IPS-NIHi7 (cell line): ENCODE data around the gene ARID1B.
A peak's percentile ranks its signal among the peaks of the same experiment; 100 is the strongest.

Source experiments
- DNase-seq: peaks from one replicate; pipeline ENCODE4 v3.0.0; 2012; ENCODE audit warnings: mixed read lengths; ENCODE audit errors: extremely low spot score

The ARID1B gene

DNA sequence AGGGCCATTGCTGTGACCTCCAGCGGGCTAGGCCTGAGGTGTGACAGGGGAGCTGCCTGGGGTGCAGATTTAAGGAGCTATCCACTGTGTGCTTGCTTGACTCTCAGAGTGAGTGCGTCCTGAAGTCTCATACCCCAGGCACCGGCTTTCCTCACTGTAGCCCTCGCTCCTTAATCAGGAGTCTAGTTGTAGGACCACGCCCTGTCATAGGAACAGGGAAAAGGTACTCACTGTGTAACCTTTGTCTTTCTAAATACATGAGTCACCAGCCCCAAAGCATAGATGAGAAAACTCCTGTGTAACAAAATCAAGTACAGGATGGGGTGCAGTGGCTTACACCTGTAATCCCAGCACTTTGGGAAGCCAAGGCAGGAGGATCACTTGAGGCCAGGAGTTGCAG is 404.5 kb downstream of the ARID1B start:
- DNase-seq: no peak

DNA sequence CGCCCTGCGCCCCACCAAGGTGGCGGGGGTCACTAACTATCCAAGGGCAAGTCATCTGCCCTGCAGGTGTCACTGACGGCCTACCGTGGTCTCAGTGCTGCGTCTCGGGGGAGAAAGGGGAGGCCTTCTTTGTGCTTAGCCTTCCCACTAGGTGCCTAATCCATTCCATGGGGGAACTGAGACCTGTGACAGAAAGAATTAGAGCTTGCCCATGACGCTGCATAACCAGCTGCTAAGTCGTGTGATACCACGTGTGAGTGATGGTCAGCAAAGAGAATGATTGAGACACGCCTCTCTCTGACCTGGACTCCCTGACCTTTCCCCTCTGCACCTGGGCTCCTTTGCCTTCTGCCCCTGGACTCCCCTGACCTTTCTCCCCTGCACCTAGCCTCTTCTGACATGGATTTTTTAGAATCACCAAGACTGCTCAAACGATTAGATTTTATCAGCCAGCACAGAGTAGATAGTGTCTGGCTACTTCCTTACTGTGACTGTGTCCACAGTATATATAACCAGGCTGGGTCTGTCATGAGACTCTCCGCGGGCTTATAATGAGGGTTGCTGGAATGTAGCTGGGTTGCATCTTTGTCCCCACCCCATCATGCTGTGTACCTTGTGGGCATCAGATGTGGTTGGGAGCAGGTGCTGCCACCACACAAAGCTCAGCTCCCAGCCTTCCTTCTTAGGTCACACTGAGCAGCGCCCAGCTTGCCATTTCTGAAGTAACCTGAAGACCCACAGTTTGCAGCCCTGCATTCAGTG is 405.5 kb downstream of the ARID1B start:
- no peak for DNase-seq

DNA sequence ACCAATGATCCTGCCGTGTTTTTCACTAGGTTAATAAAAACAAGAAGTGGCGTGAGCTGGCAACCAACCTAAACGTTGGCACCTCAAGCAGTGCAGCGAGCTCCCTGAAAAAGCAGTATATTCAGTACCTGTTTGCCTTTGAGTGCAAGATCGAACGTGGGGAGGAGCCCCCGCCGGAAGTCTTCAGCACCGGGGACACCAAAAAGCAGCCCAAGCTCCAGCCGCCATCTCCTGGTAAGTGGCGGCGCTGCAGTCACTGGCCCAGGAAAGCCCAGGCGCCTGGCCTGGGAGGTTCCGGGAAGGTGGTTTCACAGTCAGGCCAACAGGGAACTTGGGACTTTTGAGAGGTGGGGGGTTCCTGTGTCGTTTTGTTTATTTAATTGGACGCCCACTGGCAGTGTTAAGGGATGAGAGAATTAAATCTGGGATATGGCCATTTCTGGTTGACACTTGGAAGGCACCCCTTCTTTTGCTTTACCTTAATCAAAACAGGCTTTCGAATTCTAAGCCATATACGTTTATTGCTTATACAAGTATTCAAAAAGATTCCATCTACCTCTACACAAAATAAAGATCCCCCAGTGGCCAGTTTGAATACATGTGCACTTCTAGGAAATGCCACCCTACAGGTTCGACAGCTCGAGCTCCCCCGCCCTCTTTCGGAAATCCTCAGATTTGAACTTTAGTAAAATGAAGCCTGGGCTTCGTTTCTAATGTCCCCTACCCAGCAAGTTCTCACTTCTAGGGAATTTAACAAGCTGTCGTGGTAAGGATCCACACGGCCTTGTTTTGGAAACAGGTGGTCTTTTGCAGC is 407.2 kb downstream of the ARID1B start:
- DNase-seq: peak; percentile 92

DNA sequence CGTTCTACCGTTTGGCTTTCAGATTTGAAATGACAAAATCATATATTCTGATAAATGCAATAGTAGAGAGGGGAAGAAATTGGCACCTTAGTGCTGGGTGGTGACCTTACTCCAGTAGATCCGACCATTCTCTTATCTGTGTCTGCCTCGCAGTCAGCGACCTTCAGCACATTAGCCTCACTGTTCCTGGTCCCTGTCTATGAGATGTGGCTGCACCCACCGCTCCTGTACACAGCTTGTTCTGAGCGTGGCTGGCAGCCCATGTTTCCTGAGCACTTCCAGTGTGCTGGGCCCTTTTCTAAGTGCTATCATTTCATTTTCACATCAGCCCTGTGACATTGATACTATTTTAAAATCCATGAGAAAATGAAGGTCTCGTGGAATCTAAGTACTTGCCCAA is 408.0 kb downstream of the ARID1B start:
- DNase-seq: no peak

DNA sequence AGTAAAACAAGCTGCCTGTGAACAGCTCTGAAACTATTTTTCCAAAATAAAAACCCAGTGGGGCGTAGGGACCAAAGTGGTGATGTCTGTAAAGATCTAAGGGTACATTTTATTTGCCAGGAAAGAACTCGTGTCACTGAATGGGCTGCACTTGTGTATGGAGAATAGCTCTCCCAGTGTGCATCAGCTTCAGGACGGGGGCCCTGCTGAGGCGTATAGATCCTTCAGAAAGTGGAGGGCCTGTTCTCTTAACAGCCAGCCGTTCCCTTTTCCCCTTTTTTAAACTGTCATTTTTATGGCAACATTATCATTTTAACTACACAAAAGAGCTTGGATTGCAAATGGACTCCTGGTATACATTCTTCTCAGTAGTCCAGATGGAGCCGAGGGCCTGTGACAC is 408.8 kb downstream of the ARID1B start:
- no peak for DNase-seq

DNA sequence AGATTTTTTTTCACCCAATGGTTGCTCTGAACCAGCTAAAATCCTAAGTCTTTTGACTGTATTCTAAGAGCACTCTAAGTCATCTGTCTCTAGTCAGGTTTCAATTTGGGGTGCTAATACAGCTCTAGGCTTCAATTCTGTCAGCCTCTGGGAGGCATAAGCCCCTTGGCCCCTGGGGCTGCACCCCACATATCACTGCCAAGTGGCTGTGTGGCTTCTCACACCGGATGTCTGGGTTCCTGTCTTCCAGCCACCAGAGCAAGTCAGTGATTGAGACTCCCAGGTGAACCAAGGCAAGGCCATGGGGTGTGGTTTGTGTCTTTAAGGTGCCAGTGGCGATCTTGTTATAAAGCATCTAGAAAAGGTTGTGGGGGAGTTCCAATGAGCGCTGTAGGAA is 409.6 kb downstream of the ARID1B start:
- no peak for DNase-seq

DNA sequence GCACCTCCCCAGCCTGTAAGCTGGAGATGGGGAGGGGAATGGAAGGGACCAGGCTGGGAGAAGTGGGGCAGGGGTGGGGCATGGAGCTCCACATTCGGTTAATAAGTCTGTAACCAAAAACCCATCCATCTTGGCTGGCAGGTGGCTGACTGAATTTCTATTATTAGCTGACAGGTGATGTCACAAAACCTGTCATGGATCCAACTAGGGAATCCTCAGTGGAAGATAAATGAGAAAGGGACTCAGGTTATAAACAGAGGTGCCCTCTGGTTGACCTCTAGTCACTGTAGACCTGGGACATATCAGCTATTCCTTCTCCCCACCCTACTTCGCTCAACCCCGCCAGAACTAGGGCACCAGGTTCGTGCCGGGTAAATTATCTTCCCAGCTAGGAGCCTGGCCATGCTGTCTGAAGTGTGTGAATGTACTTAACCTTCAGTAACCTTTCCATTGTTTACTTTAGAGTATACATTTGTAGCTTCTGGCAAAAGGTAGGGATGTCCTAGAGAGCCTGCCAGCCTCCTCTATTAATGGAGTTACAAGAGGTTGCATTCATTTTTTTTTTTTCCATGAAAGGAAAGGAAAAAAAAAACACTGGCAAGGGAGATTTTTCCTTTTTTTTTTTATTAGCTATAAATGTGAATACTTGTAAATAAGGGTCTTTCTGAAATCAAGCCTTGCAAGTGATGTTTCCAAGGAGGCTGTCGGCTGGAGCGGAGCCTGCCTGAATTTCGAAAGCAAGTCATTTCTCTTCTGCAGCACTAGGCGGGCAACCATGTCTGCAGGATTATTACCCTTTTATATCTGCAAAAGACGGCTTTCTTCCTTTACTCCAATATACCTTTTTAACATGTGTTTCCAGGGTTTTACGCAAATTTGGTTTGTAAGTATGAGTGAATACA is 410.3 kb downstream of the ARID1B start:
- DNase-seq: no peak

DNA sequence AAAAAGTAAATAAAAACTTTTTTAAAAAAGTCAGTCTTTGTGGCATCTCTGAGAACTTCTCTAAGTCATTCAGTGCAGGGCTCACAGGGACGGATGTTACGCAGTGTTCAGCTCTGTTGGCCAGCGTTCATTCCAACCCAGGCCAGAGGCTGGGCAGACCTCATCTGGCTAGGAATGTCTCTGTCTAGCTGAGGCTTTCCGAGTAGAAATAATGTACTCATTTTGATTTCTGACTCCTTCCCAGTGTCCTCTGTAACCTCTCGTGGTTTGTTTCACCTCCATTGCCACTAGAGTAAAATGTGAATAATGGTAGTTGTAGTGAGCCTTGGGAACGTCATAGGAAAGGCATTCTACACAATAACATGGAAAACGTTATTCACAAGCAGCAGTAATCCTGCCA is 411.0 kb downstream of the ARID1B start:
- DNase-seq: no peak

DNA sequence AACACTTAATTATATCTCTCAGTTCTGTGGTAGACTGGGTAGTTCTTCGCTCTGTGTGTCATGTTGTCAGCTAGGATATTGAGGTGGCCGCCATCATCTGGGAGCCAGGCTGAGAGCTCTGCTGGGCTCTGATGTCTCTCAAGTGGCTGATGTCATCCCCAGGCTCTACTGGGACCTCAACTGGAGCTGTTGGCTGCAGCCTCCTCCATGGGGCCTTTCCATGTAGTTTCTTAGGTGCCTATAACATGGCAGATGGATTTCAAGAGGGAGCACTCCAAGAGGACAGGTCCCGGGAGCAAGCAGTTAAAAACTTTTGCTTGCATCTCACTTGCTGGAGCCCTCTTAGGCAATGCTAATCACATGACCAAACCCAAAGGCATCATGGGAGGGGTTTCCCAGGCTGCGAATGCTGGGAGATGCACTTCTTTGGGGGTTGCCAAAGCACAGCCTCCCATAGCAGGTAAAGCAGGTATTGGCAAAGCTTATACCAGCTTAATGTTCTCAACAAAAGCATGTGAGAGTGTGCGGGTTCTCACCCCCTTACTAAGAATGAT is 416.3 kb downstream of the ARID1B start:
- no peak for DNase-seq

DNA sequence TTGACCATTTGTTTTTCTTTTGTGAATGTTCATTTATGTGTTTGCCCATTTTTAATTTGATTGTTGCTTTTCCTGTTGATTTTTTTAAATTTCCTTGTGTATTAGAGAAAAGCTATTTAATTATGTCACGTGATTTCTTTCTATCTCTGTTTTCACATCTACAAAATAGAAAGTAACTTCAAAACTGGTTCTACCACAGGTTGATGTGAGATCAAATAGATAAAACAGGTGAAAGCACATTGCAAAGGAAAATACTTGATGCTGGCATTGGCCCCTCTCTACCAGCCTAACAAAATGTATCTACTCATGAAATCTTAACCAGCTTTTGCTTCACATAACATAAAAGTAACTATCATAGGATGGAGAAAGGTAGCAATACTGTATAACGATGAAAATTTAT is 416.9 kb downstream of the ARID1B start:
- no peak for DNase-seq

DNA sequence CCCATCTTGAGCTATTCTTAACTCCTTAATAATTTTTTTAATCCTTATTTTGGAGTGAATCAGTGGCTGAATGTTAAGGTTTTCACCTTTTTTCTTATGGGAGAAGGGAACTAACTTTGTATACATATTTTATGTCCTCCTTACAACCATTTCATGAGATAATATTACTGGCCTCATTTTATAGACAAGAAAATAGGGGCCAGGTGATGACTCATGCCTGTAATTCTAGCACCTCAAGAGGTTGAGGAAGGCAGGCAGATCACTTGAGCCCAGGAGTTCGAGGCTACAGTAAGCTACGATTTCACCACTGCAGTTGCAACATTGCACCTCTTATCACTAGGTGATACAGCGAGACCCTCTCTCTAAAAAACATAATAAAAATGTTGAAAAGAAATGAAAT is 417.5 kb downstream of the ARID1B start:
- no peak for DNase-seq

DNA sequence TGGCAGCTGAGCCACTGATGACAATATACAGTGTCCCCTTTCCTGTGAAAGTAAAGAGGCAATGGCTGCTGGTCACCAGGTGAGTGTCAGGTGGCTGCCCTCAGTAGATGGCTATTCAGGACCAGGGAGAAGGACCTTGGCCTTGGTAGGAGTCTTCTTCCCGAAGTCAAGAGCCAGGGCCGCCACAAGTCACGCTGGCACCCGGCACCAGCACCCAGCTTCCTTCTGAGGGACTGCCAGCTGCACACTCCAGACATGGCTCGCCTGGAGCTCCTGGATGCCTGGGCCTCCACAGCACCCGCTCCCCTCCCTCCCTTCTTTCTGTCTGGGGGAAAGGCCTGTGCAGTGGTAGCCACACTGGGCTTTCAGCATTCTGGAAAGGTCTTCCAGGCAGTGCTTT is 419.2 kb downstream of the ARID1B start:
- DNase-seq: no peak

DNA sequence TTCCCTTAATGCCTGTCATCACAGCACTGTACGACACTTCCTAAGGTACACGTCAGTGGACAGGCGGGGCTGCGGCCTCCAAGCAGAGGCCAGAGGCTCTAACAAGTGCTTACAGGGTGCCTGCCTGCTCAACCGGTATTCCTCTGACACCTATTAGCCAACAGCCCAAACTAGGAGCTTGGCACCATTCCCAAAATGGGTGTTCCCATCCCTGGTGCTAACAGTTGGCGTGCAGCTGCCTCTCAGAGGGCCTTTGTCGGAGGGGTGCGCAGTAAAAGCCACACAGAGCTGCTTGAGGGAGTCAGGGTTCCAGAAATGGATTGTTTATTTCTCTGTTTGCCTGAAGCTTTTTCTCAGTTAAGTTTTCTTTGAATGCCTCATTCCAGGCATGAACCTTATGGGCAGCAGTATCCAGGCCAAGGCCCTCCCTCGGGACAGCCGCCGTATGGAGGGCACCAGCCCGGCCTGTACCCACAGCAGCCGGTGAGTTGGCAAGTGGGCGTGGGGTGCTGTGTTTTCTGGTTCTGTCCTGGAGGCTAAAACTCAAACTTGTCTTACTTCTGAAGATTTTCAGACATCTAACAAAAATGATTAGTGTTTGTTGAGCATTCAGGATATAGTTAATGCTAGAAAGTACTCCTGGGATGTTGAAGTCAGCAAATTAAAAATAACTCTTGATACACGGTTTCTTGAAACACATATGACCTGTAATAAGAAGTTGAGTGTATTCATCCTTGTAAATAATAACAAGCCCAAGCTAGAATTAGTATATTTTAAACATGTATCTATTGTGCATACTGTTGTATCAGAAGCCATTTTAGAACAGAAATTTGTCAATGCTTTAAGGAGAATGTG is 421.5 kb downstream of the ARID1B start:
- DNase-seq: no peak

DNA sequence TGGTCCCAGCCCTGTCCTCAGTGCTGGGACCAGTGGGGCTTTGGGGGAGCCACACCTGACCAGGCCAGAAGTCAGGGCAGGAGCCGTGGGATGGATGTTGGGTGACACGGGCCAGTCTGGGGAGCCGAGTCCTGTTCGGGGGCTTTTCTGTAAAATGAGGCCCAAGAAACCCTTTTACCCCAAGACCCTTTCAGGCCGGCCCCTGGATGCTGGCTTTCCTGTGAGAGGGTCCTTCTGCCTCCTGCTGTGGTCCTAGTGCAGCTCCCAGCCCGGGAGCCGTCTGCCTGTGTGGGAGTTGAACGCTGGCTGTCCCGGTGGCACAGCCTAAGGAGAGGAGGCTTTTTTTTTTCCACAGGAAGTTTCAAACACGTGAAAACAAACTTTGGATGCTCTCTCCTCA is 422.9 kb downstream of the ARID1B start:
- no peak for DNase-seq

DNA sequence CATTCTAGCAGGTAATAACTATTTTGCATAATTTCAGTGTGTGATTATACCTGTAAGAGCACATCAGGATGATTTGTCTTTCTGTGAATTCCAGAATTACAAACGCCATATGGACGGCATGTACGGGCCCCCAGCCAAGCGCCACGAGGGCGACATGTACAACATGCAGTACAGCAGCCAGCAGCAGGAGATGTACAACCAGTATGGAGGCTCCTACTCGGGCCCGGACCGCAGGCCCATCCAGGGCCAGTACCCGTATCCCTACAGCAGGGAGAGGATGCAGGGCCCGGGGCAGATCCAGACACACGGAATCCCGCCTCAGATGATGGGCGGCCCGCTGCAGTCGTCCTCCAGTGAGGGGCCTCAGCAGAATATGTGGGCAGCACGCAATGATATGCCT is 423.4 kb downstream of the ARID1B start:
- no peak for DNase-seq

DNA sequence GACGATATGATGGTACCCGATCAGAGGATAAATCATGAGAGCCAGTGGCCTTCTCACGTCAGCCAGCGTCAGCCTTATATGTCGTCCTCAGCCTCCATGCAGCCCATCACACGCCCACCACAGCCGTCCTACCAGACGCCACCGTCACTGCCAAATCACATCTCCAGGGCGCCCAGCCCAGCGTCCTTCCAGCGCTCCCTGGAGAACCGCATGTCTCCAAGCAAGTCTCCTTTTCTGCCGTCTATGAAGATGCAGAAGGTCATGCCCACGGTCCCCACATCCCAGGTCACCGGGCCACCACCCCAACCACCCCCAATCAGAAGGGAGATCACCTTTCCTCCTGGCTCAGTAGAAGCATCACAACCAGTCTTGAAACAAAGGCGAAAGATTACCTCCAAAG is 423.9 kb downstream of the ARID1B start:
- no peak for DNase-seq

DNA sequence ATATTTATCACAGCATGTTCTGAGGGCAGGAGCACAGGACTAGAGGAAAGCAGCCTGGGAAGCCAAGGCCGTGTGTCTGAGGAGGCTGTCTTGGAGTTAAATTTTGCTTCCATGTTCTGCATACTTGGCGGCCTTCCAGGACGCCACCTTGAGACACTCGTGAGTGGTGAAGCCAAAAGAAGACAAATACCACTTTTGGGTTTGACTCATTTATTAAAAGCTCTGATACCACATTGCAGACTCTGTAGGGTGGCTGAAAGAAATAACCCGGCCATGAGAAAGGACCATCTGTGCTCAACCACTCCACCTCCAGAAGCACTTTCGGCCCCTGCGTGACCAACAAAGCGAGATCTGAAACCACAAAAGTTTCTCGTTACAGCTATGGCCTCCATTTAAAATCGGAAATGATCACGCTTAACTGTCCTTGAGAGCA is 426.1 kb downstream of the ARID1B start:
- DNase-seq: no peak

DNA sequence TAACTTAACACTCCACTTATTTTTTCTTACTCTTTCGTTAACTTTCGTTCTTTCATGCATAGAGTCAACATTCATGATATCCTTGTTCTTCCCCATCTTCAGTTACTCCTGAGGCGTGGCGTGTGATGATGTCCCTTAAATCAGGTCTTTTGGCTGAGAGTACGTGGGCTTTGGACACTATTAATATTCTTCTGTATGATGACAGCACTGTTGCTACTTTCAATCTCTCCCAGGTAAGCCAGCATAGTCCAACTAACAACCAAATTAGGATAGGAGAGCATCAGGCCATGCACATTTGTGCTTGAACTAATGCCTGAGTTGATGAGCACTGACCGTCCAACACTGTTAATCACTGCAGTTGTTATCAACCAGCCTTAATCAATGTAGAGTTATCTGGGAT is 426.6 kb downstream of the ARID1B start:
- no peak for DNase-seq

DNA sequence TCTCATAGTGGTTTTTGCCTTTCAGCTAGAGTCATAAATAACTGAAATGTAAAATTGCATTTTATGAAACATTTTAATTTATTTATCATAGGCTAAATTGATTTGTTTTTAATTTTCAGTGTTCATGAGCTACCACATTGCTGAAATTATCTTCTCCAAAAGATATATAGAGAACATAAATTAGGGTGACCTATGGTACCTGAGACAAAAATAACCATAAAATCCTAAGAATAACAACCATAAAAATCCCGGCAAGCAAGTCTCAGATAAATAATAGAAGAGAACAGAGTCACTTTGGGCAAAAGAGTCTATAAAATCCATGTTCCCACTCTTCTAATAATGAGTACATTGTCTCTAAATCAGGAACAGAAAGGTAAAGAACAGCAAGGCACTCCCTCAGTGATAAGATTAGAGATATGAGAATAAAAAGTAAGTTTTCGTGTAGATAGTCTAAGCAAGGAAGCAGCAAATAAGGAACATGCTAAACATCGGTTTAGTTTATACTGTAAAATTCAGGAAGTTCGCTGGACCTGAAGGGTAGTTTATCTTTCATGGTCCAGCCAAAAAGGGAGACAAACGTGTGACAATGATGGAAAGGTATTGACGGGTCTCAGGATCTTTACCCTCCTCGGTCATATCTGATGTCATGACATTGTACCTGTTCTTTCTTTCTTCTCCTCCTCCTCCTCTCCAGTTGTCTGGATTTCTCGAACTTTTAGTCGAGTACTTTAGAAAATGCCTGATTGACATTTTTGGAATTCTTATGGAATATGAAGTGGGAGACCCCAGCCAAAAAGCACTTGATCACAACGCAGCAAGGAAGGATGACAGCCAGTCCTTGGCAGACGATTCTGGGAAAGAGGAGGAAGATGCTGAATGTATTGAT is 428.5 kb downstream of the ARID1B start:
- no peak for DNase-seq

DNA sequence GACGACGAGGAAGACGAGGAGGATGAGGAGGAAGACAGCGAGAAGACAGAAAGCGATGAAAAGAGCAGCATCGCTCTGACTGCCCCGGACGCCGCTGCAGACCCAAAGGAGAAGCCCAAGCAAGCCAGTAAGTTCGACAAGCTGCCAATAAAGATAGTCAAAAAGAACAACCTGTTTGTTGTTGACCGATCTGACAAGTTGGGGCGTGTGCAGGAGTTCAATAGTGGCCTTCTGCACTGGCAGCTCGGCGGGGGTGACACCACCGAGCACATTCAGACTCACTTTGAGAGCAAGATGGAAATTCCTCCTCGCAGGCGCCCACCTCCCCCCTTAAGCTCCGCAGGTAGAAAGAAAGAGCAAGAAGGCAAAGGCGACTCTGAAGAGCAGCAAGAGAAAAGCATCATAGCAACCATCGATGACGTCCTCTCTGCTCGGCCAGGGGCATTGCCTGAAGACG is 429.2 kb downstream of the ARID1B start:
- no peak for DNase-seq
